DMS153 treated with DMSO at 0.1 percent for 48 hours (cell line): ENCODE measurements around the gene PLRG1.
"Not testable (repeated sequence)": the region's sequence is repeated elsewhere in the genome, so short reads cannot be mapped to it uniquely, and the experiment has no call there.

Experiments used
- DNase-seq: peaks from one replicate; lab custom pipeline; 2025; ENCODE audit not compliant: unreplicated experiment; lab: John Stamatoyannopoulos, UW

PLRG1 gene

DNA sequence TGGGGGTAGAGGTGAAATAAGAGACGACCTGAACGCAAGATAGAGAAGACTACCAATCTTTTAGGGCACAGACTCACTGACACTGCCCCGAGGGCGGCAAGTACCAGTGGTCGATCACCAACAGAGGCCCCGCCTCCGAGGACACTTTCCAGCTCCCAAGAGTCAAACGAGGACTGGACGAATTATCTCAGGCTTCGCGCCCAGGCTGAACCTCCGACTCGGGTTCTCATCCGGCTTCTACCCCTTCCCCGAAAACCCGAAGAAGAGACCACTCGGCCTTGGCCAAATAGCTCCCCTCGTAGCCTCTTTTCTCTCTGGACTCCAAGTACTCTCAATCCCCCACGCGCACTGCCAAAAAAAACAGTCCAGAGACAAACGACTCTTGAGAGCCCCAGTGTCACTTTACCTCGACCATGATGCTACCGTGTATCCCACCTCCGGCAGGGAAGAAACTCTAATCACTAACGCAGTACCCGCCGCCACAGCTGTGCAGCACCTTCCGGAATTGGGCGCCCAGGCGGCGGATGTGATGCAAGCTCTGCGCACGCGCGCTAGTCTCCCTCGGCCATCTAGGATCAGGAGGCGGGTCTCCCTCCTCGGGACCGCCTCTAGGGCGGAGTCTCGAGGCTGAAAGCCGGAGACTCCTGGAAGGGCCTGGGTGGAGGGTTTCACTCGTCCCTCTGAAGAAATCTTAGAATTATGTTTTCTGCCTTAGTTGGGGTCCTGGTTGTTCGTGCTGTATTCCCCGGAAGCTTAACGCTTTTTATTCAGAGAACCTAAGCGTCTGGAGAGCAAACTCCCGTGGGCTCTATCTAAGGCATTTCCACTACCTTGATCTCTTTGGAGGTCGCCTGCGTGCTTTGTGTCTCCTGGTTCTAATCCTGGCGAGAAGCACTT is at the start of gene PLRG1:
PLRG1 (minus strand) TSS at position 507 of the 897 bp plus-strand sequence; CDS start at position 415, 92 bp downstream.
- DNase-seq = peak; percentile 86

DNA sequence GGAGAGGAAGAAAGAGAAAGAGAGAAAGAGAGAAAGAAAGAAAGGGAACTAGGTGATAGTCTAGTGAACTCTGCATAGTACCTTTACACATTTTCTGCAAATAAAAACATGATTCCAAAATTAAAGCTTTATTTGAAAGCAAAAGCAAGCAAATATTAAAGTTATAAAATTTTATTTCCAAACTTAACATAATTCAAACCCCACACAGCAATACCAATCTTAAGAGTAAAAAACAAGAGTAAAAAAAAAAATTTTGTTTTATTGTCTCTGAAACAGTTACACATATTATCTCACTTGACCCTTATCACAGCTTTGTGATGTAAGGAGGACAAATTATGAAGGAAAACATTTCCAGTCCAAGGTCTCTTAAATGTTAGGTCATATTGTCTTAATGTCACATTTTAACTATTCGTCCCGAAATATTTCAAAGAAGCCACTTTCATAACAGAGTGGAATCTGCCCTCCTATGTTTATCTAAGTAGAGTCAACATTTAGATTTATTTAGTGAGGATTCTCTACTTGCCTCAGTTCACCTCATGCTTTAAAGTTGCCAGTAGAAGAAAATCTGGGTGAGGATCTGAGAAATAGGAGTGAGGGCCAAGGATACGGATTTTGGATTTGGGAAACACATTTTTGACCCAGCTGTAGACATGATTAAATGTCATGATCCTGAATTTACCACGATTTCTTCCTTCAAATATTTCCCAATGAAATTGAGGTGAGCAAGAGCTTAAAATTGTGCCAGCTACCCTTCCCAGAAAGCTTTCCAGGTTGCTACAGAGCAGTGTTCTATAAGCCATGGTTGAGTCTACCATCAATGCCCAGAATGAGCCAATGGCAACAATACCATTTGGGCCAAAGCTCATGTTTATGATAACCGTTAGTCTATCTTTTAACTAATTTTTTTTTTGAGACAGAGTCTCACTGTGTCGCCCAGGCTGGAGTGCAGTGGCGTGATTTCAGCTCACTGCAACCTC is 47.9 kb upstream of the PLRG1 start:
- DNase-seq = no peak

DNA sequence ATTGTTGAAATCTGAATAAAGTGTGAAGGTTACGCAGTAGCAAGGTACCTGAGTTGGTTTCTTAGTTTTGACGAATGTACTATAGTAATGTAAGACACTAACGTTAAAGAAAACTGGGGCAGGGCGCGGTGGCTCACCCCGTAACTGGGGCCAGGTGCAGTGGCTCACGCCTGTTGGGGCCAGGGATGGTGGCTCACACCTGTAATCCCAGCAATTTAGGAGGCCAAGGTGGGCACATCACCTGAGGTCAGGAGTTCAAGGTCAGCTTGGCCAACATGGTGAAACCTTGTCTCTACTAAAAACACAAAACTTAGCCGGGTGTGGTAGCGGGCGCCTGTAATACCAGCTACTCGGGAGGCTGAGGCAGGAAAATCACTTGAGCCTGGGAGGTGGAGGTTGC is 47.1 kb upstream of the PLRG1 start:
- not testable (repeated sequence) for DNase-seq

DNA sequence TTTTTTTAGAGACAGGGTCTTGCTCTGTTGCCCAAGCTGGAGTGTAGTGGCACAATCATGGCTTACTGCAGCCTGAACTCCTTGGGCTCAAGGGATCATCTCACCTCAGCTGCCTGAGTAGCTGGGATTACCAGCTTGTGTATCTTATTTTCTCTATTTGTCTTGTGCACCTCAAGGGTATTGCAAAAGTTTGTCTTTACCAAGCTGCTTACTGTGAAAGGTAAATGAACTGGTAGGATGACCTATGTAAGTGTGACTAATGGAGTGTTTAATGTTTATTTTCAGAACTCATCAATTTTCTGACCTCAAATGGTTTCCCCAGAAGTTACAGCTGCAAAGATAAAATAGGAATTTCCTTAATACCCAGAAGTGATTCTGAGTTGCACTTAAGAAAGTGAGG is 45.6 kb upstream of the PLRG1 start:
- no peak for DNase-seq

DNA sequence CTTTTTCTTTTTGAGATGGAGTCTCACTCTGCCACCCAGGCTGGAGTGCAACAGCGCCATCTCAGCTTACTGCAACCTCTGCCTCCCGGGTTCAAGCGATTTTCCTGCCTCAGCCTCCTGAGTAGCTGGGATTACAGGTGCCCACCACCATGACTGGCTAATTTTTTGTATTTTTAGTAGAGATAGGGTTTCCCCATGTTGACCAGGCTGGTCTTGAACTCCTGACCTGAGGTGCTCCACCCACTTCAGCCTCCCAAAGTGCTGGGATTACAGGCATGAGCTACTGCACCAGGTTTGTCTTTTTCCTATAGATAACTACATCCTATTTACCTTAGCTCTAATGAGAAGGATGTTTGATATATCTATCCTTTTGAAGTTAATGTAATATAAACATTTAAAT is 44.1 kb upstream of the PLRG1 start:
- not testable (repeated sequence) for DNase-seq

DNA sequence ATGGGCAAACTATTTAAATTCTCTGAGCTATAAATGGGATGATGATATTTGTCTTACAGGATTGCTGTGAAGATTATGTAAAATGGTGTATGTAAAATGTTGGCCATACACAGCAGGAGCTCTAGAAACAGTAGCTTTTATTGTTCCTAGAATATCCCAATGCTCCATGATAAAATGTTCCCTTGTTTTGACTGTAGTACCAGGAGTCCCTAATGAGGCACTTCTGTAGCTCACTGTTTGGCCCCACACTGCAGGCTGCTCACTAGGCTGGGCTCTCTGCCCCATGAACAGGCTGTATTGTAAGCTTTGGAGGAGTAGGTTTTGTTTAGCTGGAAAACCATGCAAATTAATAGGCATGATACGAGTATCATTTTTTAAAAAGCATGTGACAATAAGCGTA is 43.7 kb upstream of the PLRG1 start:
- DNase-seq = no peak

DNA sequence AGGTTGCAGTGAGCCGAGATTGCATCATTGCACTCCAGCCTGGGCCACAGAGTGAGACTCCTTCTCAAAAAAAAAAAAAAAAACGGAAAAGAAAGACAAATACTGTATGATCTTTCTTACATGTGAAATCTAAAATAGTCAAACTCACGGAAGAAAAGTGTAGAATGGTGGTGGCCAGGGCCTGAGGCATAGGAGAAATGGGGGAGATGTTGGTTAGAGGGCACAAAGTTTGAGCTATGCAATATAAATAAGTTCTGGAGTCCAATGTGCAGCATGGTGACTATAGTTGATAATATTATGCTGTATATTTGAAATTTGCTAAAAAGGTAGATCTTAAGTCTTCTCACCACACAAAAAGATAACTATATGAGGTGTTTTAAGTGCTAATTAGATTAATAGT is 41.7 kb upstream of the PLRG1 start:
- DNase-seq = no peak

DNA sequence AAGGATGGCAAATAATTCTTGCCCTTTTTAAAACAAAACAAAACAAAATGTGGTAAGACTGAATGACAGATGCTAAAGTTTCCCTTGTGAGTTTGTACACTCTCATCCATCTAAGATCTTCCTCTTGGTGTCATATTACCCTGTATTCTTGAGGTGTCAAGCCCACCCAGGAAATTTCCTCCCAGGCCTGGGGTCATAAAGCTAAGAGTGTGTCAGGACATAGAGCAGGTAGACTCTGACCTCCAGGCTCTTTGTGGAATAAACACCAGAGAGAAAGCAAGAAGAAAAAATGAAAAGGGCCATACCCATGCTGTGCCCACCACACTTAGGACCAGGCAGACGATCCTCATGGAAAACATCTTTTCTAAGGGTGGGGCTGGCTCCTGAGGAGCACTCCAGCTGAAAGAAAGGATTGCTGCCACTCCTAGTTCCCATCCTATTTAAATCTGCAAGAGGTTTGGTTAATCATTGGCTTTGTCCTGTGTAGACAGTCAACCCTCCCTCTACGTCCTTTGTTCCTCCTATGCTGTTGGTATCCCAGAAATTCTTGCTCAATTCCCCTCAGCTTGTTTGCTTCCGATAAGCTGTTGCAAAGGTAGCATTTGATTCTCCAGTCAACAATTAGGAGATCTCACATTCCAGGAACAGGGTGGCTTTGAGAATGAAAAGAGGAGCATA is 40.3 kb upstream of the PLRG1 start, which contains the start of gene FGA:
FGA (minus strand) TSS at position 414 of the 678 bp plus-strand sequence; CDS start at position 359, 55 bp downstream.
- no peak for DNase-seq

DNA sequence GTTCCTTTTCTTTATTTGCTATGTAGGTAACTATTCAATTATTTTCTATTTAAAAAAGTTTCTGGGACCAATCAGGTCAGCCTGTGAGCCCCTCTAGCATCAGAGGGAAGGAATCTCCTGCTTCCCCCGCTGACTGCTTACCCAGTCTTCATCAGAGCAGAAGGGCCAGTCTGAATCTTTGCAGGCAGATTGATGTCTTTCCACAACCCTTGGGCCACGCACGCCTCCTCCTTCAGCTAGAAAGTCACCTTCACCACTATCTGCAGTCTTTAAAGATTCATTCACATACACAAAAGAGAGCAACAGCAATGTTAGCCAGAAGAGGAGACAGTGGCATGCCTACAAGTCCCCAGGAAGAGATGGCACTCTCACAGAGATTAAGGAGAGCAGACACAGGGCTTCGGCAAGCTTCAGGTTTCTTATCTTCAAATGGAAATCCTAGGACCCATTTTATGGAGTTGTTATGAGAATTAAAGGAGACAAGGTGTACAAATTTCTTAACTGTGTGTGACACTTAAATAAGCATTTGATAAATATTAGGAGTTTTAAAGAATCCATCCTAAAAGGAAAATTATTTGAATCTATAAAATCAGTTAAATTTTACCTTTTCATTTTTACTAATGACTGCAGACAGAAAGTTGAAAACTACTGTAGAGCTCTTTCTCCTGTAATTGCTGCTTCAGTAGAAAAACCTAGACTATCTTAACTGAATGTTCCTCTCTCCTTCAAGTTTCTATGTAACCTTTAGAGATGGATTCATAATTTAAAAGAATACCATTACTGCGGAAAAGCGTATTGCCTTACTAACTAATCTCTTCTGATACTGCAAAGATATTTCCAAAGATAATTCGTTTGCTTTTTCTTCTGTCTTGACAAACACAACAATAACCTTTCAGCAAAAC is 39.3 kb upstream of the PLRG1 start:
- DNase-seq = no peak

DNA sequence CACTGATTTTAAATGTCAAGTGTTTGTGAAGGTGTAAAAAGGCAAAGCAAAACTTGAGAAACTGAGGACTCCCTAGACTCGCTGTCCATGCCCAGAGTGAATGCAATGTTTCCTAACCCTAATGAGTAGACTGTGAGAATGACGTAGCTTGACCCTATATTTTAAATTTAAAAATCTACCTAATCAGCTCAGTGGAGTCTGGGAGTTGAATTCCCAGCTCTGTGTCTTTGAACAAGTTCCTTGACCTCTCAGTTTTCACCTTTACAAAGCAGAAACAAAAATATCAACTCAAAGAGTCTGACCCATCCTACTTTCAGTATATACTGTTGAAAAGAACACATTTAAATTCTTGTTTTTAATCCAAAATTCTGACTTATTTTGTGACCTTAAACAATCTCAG is 38.0 kb upstream of the PLRG1 start:
- no peak for DNase-seq

DNA sequence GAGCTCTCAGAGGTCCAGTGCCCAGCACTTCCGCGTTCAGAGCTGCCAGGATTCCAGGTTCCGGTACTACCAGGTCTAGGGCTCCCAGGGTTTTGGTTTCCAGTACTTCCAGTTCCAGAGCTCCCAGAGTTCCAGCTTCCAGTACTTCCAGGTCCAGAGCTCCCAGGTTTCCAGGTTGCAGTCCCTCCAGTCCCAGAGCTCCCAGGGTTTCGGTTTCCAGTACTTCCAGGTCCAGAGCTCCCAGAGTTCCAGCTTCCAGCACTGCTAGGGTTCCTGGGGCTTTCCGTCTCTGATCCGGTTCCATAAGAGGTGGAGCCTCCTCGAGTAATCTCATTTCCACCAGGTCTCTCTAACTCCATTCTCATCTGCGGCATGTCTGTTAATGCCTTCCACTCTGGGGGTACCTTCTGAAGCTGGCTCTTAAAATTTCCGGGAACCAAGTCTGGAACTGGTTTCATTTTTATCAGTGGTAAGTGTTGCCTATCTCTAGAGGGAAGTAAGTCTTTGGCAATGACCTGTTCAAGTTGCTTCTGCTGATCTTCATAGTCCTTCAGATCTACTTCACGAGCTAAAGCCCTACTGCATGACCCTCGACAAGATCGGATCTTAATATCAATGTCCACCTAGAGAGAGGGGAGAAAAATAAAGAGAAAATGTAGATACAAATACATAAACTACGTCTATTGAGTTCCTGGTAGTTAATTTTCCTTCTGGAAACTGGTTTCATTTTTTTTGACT is 36.3 kb upstream of the PLRG1 start:
- no peak for DNase-seq

DNA sequence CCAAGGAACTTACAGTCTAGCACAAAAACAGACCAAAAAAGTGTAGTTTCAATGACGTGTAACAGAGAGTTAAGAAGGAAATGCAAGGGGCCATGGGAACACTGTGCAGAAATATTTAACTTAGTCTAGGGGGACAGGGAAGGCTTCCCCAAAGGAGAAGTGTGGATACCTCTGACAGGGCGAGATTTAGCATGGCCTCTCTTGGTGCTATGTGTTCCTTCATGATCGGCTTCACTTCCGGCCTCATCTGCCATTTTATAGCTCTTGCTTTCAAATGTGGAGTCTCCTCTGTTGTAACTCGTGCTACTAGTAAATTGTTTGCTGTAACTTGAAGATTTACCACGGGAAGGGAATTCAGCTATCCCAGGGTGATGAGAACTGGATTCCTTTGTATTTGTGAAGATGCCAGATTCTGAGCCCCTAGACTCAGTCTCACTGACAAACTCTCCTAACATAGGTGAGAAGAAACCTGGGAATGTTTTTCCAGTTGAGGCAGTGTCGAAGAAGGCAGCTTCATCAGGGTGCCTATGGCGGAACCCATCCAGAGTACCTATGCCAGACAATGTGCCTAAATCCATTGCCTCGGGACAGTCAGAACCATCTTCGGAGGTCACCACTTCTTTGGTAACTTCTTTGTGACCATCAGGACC is 35.3 kb upstream of the PLRG1 start:
- no peak for DNase-seq

DNA sequence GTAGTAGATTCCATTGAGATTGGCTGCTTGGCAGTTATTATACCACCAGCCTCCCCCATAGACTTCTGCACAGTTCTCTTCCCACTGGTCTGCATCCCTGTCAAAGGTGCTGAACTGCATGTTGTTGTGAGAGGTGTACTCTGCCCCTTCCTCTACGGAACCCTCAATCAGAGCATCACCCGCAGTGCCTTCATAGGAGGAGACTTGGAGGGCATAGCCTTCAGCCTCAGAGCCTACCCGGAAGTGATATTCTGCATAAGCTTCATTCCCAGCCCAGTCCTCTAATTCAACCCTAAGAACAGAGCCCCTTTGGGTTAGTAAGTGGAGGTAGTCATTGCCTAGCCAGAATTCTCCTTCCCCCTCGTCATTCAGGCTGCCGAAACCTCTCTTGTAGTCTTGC is 34.1 kb upstream of the PLRG1 start:
- DNase-seq = no peak

DNA sequence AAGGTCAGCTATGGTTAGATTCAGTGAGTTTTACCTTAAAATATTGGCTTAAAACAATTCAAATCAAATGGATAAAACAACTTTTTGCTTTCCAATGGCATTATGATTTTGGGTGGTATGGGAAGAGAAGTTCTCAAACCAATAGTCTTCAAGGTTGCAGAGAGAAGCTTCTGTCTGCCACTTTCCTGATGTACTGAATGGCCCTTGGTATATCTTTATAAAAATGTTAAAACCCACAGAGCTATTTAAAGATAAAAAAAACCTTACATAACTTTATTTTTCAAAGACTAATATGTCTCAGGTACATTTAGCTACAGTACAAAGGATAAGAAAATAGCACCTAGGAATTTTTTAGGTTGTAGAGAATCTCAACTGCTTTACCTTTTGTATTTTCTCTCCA is 33.5 kb upstream of the PLRG1 start:
- no peak for DNase-seq

DNA sequence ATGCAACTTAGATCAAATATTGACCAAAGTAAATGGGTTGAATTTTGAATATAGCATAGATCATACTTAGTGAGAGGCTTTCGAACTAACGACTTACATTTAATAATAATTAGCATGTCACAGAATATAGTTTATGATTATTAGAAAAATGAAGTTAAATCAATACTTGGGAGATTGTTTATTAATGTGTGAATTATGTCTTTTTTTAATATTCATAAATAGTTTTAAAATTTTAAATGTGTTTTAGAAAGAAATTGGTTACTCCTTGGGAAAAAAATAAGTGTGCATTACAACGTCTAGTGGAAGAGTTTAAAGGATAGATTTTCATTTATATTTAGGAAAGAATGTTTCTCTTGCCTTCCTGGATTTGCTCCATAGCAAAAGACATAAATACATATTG is 33.0 kb upstream of the PLRG1 start:
- no peak for DNase-seq

DNA sequence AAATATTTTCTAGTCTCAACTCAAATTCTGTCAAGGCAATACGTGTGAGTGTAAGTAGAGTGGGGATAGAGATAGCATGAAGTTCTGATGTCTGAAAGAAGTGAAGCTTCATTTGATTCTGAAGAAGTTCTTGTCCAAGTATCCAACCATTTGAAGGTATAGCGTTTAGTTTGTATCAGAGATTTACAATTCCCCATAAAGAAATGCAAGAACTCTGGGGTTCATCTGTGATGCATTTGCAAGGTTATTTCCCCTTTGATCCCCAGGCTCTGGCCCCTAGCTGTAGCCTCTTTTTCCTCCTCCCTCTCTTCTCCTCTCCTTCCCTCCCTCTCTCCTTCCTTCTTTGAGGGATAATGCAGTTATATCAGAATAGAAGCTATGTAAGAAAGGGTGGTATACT is 32.5 kb upstream of the PLRG1 start:
- DNase-seq = no peak

DNA sequence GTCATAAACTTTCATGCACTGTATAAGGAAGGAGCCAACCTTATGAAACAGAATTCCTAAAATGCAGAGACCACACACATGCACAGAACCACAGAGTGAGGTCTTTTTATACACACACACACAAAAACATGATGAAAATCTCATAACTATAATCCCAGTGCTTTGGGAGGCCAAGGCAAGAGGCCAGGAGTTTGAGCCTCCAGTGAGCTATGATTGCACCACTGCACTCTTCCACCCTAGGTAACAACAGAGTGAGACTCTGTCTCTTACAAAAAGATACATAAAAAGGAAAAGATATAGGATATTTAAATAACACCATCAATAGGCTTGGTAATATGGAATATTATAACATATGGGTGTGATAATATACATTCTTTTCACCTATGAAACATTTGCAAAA is 29.7 kb upstream of the PLRG1 start:
- no peak for DNase-seq

DNA sequence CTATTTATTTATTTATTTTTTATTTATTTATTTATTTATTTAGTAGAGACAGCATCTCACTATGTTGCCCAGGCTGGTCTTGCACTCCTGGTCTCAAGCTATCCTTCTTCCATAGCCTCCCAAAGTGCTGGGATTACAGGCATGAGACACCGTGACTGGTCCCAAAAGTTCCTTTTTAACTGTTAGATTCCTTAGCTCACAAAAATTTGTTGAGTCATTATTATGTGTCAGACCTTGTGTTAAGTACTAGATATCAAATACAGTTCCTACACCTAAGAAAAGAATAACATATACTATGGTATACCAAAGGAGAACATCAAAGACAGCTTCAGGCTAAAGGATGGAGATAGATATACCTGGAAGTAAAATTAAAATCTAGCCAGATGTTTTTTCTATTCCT is 28.7 kb upstream of the PLRG1 start:
- no peak for DNase-seq

DNA sequence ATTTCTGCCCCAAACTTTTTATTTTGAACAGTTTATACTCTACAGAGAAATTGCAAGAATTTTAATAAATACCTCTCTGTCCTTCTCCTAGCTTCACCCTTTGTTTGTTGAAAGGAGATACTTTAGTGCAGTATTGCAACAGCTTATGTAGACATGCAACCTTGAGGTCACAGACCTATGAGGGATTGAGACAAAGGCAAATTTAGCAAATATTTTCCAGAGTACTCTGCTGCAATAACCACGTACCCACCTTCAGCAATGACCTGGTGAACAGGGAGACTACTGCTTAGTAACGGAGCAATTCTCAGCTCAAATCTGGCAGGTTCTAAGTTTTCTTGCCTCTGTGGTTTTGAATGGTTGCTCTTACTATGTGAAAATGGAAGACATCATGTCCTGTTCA is 27.1 kb upstream of the PLRG1 start:
- DNase-seq = no peak
